Keratinocyte (primary cell): ENCODE measurements around the gene ZIC4. TPM values are rescaled to one million over a fixed set of nuclear protein-coding genes. Genes with fewer than 3 reads are reported as not detected.

Experiments used
- DNase-seq: peaks from one replicate; pipeline ENCODE4 v3.0.0-alpha.2; 2011; ENCODE audit warnings: low read depth, missing footprints, low spot score
- FAIRE-seq: peaks from 2 replicates; lab custom pipeline; 2011; peaks lifted over from hg19 to GRCh38; lab: Jason Lieb, UNC
- H2AFZ ChIP-seq: 2 replicates; pipeline ENCODE4 v1.6.0; 2012; ENCODE audit warnings: low read length, control low read depth, inconsistent platforms; ENCODE audit not compliant: control insufficient read depth
- H3K27ac ChIP-seq: 2 replicates; pipeline ENCODE4 v1.5.1; 2011; ENCODE audit warnings: low read length; ENCODE audit not compliant: control insufficient read depth, insufficient read depth
- H3K27me3 ChIP-seq: 3 replicates; pipeline ENCODE4 v1.6.0; 2011; ENCODE audit warnings: low read length; ENCODE audit not compliant: control insufficient read depth, insufficient read depth; ENCODE audit errors: extremely low read depth
- H3K36me3 ChIP-seq, 2 experiments: 2 replicates in 1 of 2; 3 replicates in 1 of 2; pipeline ENCODE4 v1.5.1; 2011; ENCODE audit warnings: low read length in 2 of 2, mild to moderate bottlenecking in 1 of 2; ENCODE audit not compliant: control insufficient read depth in 2 of 2, insufficient read depth in 2 of 2; ENCODE audit errors: extremely low read depth in 1 of 2
- H3K4me1 ChIP-seq: 3 replicates; pipeline ENCODE4 v1.5.1; 2011; ENCODE audit warnings: low read length; ENCODE audit not compliant: control insufficient read depth, insufficient read depth; ENCODE audit errors: extremely low read depth
- H3K4me2 ChIP-seq: 3 replicates; pipeline ENCODE4 v1.6.0; 2011; ENCODE audit warnings: low read depth, low read length; ENCODE audit not compliant: control insufficient read depth, insufficient read depth; ENCODE audit errors: extremely low read depth
- H3K4me3 ChIP-seq, 3 experiments: fragments of 200-600 bp in 1 of 3; sonication (generic) in 1 of 3; 2 replicates in 2 of 3; 3 replicates in 1 of 3; pipeline ENCODE4 v1.5.1; 2011 to 2016; ENCODE audit warnings: low read length in 3 of 3, mild to moderate bottlenecking in 3 of 3, control low read depth in 2 of 3, inconsistent platforms in 1 of 3, low read depth in 1 of 3, mixed read lengths in 1 of 3, mixed run types in 1 of 3, moderate library complexity in 1 of 3; ENCODE audit not compliant: control insufficient read depth in 2 of 3, insufficient read depth in 2 of 3; ENCODE audit errors: extremely low read depth in 1 of 3
- H3K79me2 ChIP-seq: 2 replicates; pipeline ENCODE4 v1.6.0; 2012; ENCODE audit warnings: low read length; ENCODE audit not compliant: control insufficient read depth, insufficient read depth
- H3K9ac ChIP-seq: 3 replicates; pipeline ENCODE4 v1.6.0; 2011; ENCODE audit warnings: low read length; ENCODE audit not compliant: control insufficient read depth, insufficient read depth; ENCODE audit errors: extremely low read depth
- H3K9me1 ChIP-seq: 3 replicates; pipeline ENCODE4 v1.6.0; 2011; ENCODE audit warnings: low read length; ENCODE audit not compliant: control insufficient read depth, insufficient read depth; ENCODE audit errors: extremely low read depth
- H3K9me3 ChIP-seq: 2 replicates; pipeline ENCODE4 v1.5.1; 2012; ENCODE audit warnings: low read depth, low read length; ENCODE audit not compliant: control insufficient read depth
- H4K20me1 ChIP-seq: 3 replicates; pipeline ENCODE4 v1.6.0; 2011; ENCODE audit warnings: low read length; ENCODE audit not compliant: control insufficient read depth, insufficient read depth; ENCODE audit errors: extremely low read depth
- EZH2 ChIP-seq: IDR thresholded peaks from one replicate; pipeline ENCODE4 v1.6.1; 2012; ENCODE audit warnings: inconsistent platforms, mild to moderate bottlenecking, low read length, moderate library complexity
- dilution Hi-C: fragments of 300-500 bp; cut with MboI; formaldehyde crosslinking; loops from one replicate; pipeline ENCODE4 v1.7.0; 2020; ENCODE audit warnings: low sequenced_read_pairs; ENCODE audit not compliant: extremely low pct_ligation_motif_present
- polyA plus RNA-seq, 5 experiments: library from polyadenylated mRNA; depleted of rRNA in 3 of 5; stranded (reverse) in 3 of 5; stranded (forward) in 1 of 5; unstranded in 1 of 5; fragments of >200 nt; gene quantifications; 1 replicate in 1 of 5; 2 replicates in 3 of 5; 3 replicates in 1 of 5; pipeline versions ENCODE4 v1.2.1 to v1.2.3, GENCODE V29; 2011 to 2012; ENCODE audit warnings: missing spikeins in 2 of 5, low read depth in 1 of 5, low replicate concordance in 1 of 5
- TF ChIP-seq, protein P1 (sequence below), 3 experiments: IDR thresholded peaks in 1 of 3; conservative IDR thresholded peaks in 1 of 3; optimal IDR thresholded peaks in 1 of 3; 2 replicates in 2 of 3; 3 replicates in 1 of 3; pipeline versions ENCODE3 to v1.5.1; 2011; ENCODE audit warnings: low read length in 3 of 3, mild to moderate bottlenecking in 3 of 3, moderate library complexity in 2 of 3, control low read depth in 1 of 3, inconsistent platforms in 1 of 3; ENCODE audit not compliant: insufficient read depth in 2 of 3; ENCODE audit errors: extremely low read depth in 1 of 3

The ZIC4 gene
- polyA plus RNA-seq, 1 donor (not counting 4 experiments of a cell fraction or from before 2014, with no cell fraction given), result not detected

DNA sequence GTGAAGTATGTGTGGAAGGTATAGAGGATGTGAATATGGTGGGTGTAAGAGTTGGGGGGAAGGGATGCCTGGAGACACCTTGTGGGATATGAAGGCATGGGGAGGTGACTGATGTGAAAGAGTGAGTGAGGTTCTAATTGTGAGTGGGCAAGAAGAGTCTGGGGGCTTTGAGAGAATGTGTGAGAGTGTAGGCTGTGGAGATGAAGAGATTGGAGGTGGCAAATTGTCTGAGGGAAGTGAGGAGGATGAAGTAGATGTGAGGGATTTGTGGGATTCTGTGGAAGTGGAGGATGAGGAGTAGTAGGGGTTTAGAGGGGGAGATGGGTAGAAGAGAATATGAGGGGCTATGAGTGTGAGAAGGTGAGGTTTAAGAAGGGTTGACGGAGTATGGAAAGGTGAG is 41.6 kb downstream of the ZIC4 start:
- no peak for FAIRE-seq

DNA sequence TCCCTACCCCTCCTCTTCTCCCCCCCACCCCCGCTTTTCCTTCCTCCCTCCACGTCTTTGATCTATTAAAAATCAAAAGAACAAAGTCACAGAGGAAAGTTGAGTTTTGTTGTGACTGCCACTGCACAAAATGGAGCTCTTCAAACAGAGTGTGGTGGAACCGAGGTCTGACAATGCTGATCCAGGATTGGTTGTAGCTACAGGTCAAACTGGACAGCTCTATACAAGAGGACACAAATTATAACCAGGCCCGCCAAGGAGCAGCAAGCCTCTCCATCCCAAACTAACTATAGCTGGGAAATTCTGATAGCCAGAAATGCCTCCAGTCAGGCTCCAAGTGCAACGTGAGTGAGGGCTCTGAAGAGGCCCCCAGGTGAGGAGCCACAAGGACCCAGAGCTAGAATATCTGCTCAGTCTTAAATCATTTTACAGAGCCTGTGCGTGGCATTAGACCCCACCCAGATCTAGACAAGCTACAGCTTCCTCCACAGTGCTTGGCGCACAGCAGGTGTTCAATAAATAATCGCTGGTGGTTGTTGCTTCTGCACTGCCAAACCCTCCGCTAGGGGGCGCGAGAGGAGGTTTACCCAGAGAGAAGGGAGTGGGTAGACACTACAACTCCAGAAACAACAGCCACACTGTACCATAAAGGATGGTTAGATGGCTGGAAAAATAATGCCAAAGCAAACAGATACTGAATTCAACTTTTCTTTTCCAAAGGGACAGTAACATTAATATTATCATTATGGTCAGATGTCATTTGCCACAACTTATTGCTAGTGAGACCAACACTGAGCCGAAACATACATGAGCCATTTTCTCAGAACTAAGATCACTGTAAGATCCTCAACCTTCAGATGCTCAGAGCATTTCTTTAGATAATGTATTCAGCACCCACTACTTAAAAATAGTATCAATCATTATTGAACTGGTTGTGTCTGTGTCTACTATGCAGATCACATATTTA is 44.6 kb downstream of the ZIC4 start:
- FAIRE-seq (no peak), DNase-seq (no peak)
- Histone ChIP-seq H3K79me2 (no peaks in the 10 kb centered on the region), H3K4me1 (no peaks in the 10 kb centered on the region), H3K9me3 (no peaks in the 10 kb centered on the region), H3K36me3 (no peaks in the 10 kb centered on the region), H3K9me1 (no peaks in the 10 kb centered on the region), H2AFZ (no peak overlapping the region), H3K4me3 (no peak overlapping the region), H4K20me1 (no peaks in the 10 kb centered on the region), H3K27ac (no peak overlapping the region), H3K9ac (no peak overlapping the region), H3K4me2 (no peak overlapping the region), H3K27me3 (peaks cover 51% of the 10 kb centered on the region)
- TF ChIP-seq, protein P1, sequence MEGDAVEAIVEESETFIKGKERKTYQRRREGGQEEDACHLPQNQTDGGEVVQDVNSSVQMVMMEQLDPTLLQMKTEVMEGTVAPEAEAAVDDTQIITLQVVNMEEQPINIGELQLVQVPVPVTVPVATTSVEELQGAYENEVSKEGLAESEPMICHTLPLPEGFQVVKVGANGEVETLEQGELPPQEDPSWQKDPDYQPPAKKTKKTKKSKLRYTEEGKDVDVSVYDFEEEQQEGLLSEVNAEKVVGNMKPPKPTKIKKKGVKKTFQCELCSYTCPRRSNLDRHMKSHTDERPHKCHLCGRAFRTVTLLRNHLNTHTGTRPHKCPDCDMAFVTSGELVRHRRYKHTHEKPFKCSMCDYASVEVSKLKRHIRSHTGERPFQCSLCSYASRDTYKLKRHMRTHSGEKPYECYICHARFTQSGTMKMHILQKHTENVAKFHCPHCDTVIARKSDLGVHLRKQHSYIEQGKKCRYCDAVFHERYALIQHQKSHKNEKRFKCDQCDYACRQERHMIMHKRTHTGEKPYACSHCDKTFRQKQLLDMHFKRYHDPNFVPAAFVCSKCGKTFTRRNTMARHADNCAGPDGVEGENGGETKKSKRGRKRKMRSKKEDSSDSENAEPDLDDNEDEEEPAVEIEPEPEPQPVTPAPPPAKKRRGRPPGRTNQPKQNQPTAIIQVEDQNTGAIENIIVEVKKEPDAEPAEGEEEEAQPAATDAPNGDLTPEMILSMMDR (optimal IDR thresholded peaks at IDR 0.05 in 1 of 3, IDR thresholded peaks at IDR 0.05 in 1 of 3, conservative IDR thresholded peaks at IDR 0.05 in 1 of 3; ENCODE audit: extremely low read depth in 1 of 3, insufficient read depth in 2 of 3, low read length in 3 of 3), result peak; percentile 37 to 58 (median 53)
- TF ChIP-seq EZH2, result no peak
- dilution Hi-C loops, result no loop called here

More for the DNA sequence above, 41.6 kb downstream of the ZIC4 start:
- no peaks in the 10 kb centered on the region for H3K9me1 ChIP-seq
- dilution Hi-C loops, result no loop called here
- TF ChIP-seq, protein P1 (optimal IDR thresholded peaks at IDR 0.05 in 1 of 3, IDR thresholded peaks at IDR 0.05 in 1 of 3, conservative IDR thresholded peaks at IDR 0.05 in 1 of 3; ENCODE audit: extremely low read depth in 1 of 3, insufficient read depth in 2 of 3, low read length in 3 of 3), result no peak
- TF ChIP-seq EZH2, result no peak
- no peak overlapping the region for H3K9ac ChIP-seq
- H4K20me1 ChIP-seq, result no peaks in the 10 kb centered on the region
- H3K79me2 ChIP-seq, result no peaks in the 10 kb centered on the region
- no peaks in the 10 kb centered on the region for H3K4me1 ChIP-seq
- peaks cover 44% of the 10 kb centered on the region for H3K27me3 ChIP-seq
- H3K36me3 ChIP-seq, result no peaks in the 10 kb centered on the region
- H3K27ac ChIP-seq, result no peak overlapping the region
- no peak overlapping the region for H2AFZ ChIP-seq
- H3K9me3 ChIP-seq, result no peaks in the 10 kb centered on the region
- H3K4me2 ChIP-seq, result no peak overlapping the region
- no peak overlapping the region for H3K4me3 ChIP-seq
- DNase-seq, result no peak
